ENCODE data around the gene ZC2HC1B.

DNA sequence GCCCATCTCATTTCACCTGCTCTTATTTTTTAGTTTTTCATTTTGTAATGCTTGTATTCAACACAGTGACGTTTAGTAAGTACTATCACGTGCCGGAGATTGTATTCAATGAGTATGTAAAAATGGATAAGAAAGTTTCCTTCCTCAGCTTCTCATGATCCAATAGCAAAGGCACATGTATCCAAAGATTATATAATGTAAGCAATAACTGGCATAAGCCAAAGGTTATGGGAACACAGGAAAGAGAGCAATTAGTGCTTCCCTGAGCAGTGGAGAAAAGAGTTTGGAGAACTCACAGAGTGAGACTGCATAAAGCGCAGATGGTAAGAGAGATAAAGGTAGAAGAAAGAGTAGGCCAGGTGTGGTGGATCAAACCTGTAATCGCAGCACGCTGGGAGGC is 42.9 kb upstream of the ZC2HC1B start:
- TF ChIP-seq CTCF (IDR thresholded peaks at IDR 0.05 in 8 of 11, conservative IDR thresholded peaks at IDR 0.05 in 3 of 11) = no peak
- no peak for TF ChIP-seq POLR2AphosphoS5 (IDR thresholded peaks at IDR 0.05)

Data from spleen (tissue), 7 donors.